CD4-positive, alpha-beta T cell treated with Interferon gamma for 1 hour (primary cell): ENCODE data around the gene CIB4.
"Not testable (repeated sequence)": the region's sequence is repeated elsewhere in the genome, so short reads cannot be mapped to it uniquely, and the experiment has no call there.

Source experiments
- DNase-seq: peaks from one replicate; pipeline ENCODE4 v3.0.0-alpha.2; 2020

The CIB4 gene

GRCh38 chr2:26665296-26665695, 24.1 kb upstream of the CIB4 start:
- not testable (repeated sequence) for DNase-seq

GRCh38 chr2:26660363-26660962, 19.3 kb upstream of the CIB4 start:
- DNase-seq: no peak

- no peak for DNase-seq
Measured at GRCh38 chr2:26658691-26659346, 17.7 kb upstream of the CIB4 start.

- no peak for DNase-seq
Measured at GRCh38 chr2:26657265-26657664, 16.1 kb upstream of the CIB4 start.

- no peak for DNase-seq
Measured at GRCh38 chr2:26655611-26656195, 14.5 kb upstream of the CIB4 start.

GRCh38 chr2:26655120-26655519, 14.0 kb upstream of the CIB4 start:
- not testable (repeated sequence) for DNase-seq

- DNase-seq: no peak
Measured at GRCh38 chr2:26654061-26654340, 12.8 kb upstream of the CIB4 start.

GRCh38 chr2:26653207-26654060, 12.3 kb upstream of the CIB4 start:
- no peak for DNase-seq

GRCh38 chr2:26652361-26653041, 11.3 kb upstream of the CIB4 start:
- DNase-seq: no peak

- no peak for DNase-seq
Measured at GRCh38 chr2:26651799-26652198, 10.6 kb upstream of the CIB4 start.

GRCh38 chr2:26651470-26651771, 10.3 kb upstream of the CIB4 start:
- no peak for DNase-seq

- no peak for DNase-seq
Measured at GRCh38 chr2:26650713-26651469, 9.7 kb upstream of the CIB4 start.

- no peak for DNase-seq
Measured at GRCh38 chr2:26649992-26650712, 9.0 kb upstream of the CIB4 start.

- no peak for DNase-seq
Measured at GRCh38 chr2:26649322-26649721, 8.2 kb upstream of the CIB4 start.

- DNase-seq: no peak
Measured at GRCh38 chr2:26648516-26648915, 7.3 kb upstream of the CIB4 start.

GRCh38 chr2:26647981-26648380, 6.8 kb upstream of the CIB4 start:
- DNase-seq: no peak

GRCh38 chr2:26646986-26647672, 6.0 kb upstream of the CIB4 start:
- DNase-seq: no peak

- DNase-seq: no peak
Measured at GRCh38 chr2:26645762-26646161, 4.6 kb upstream of the CIB4 start.

GRCh38 chr2:26644188-26644835, 3.1 kb upstream of the CIB4 start:
- no peak for DNase-seq

- DNase-seq: no peak
Measured at GRCh38 chr2:26642429-26642828, 1.3 kb upstream of the CIB4 start.

GRCh38 chr2:26640331-26640745, 828 bp downstream of the CIB4 start:
- no peak for DNase-seq
